A549 (cell line): ENCODE results near the gene RALGPS2. TPM values are rescaled to one million over a fixed set of nuclear protein-coding genes. Genes with fewer than 3 reads are reported as not detected.
A peak's percentile ranks its signal among the peaks of the same experiment; 100 is the strongest.

ENCODE experiments used
- ATAC-seq, 2 experiments: fragments of 200-7000 bp in 1 of 2; fragments of >200 bp in 1 of 2; cut with Nextera tagmentation in 1 of 2; cut with Tn5 transposase in 1 of 2; 3 replicates each; pipeline versions ENCODE4 v1.8.0 to v1.9.1; 2018 to 2020; ENCODE audit warnings: mild to moderate bottlenecking in 1 of 2, moderate library complexity in 1 of 2
- CTCF ChIA-PET: fragments of 300-600 bp; sonication (Branson Sonifier 250); formaldehyde crosslinking; extraction: SDS; loops from one replicate; lab custom pipeline; 2021; ENCODE audit warnings: antibody characterized with exemption, inconsistent platforms; lab: Yijun Ruan, JAX
- POLR2A ChIA-PET: fragments of 350-600 bp; formaldehyde crosslinking; extraction: SDS; loops from one replicate; lab custom pipeline; 2021; ENCODE audit warnings: antibody characterized with exemption, inconsistent platforms; lab: Yijun Ruan, JAX
- DNase-seq, 2 experiments: peaks; one replicate each; pipeline versions ENCODE4 v3.0.0 to v3.0.0-alpha.2; 2011 to 2016; ENCODE audit warnings: low read depth in 1 of 2, low spot score in 1 of 2
- FAIRE-seq: peaks from 2 replicates; lab custom pipeline; 2011; peaks lifted over from hg19 to GRCh38; lab: Jason Lieb, UNC
- H3K27ac ChIP-seq, 2 experiments: fragments of >200 bp; sonication (Bioruptor Twin); formaldehyde crosslinking; 3 replicates each; pipeline ENCODE4 v1.5.1; 2016 to 2017
- H3K4me1 ChIP-seq: fragments of >200 bp; sonication (Bioruptor Twin); formaldehyde crosslinking; 3 replicates; pipeline ENCODE4 v1.6.1; 2016
- H3K4me2 ChIP-seq: fragments of >200 bp; sonication (Bioruptor Twin); formaldehyde crosslinking; 3 replicates; pipeline ENCODE4 v1.6.1; 2016
- H3K4me3 ChIP-seq: fragments of >200 bp; sonication (Bioruptor Twin); formaldehyde crosslinking; 3 replicates; pipeline ENCODE4 v1.5.1; 2016
- H3K9me3 ChIP-seq: fragments of >200 bp; sonication (Bioruptor Twin); formaldehyde crosslinking; 3 replicates; pipeline ENCODE4 v1.6.1; 2016
- BCL3 ChIP-seq: fragments of >200 bp; sonication (Bioruptor Twin); formaldehyde crosslinking; IDR thresholded peaks from 3 replicates; pipeline ENCODE4 v1.6.1; 2016
- CEBPB ChIP-seq, 2 experiments: fragments of >200 bp in 1 of 2; sonication (Bioruptor Twin) in 1 of 2; formaldehyde crosslinking in 1 of 2; IDR thresholded peaks; 2 replicates each; pipeline ENCODE4 v1.6.1; 2012 to 2016
- E2F6 ChIP-seq: IDR thresholded peaks from 2 replicates; pipeline ENCODE4 v1.6.1; 2012; ENCODE audit warnings: low read depth, borderline replicate concordance
- FOSB ChIP-seq: fragments of 250-450 bp; sonication (Bioruptor Pico); IDR thresholded peaks from 2 replicates; pipeline ENCODE4 v1.5.0; 2020; ENCODE audit warnings: mild to moderate bottlenecking, moderate library complexity
- HDAC2 ChIP-seq: fragments of 200-600 bp; sonication (generic); IDR thresholded peaks from 2 replicates; pipeline ENCODE4 v1.6.1; 2016
- JUN ChIP-seq, 2 experiments: fragments of >200 bp; sonication (Bioruptor Twin); formaldehyde crosslinking; IDR thresholded peaks; 2 replicates in 1 of 2; 3 replicates in 1 of 2; pipeline ENCODE4 v1.6.1; 2016 to 2017
- JUNB ChIP-seq: fragments of >200 bp; sonication (Bioruptor Twin); formaldehyde crosslinking; IDR thresholded peaks from 2 replicates; pipeline ENCODE4 v1.6.1; 2016
- KDM5A ChIP-seq: fragments of 200-600 bp; sonication (generic); IDR thresholded peaks from 2 replicates; pipeline ENCODE4 v1.6.1; 2016; ENCODE audit warnings: antibody characterized with exemption, mild to moderate bottlenecking
- MAFK ChIP-seq: fragments of 450-650 bp; IDR thresholded peaks from 2 replicates; pipeline ENCODE4 v1.6.1; 2014; ENCODE audit not compliant: partially characterized antibody
- MAX ChIP-seq: IDR thresholded peaks from 2 replicates; pipeline ENCODE4 v1.6.1; 2012
- PHF8 ChIP-seq: fragments of 200-600 bp; sonication (generic); IDR thresholded peaks from 2 replicates; pipeline ENCODE4 v1.6.1; 2016; ENCODE audit warnings: low read depth, mild to moderate bottlenecking, antibody characterized with exemption, moderate library complexity, borderline replicate concordance
- POLR2A ChIP-seq: IDR thresholded peaks from 2 replicates; pipeline ENCODE4 v1.6.1; 2012; ENCODE audit warnings: mild to moderate bottlenecking, low read length
- RARB ChIP-seq: fragments of 250-450 bp; sonication (Bioruptor Pico); IDR thresholded peaks from 2 replicates; pipeline ENCODE4 v1.8.0; 2021; ENCODE audit warnings: mild to moderate bottlenecking, moderate library complexity
- RCOR1 ChIP-seq: fragments of 150-350 bp; IDR thresholded peaks from 2 replicates; pipeline ENCODE4 v1.6.1; 2014; ENCODE audit warnings: antibody characterized with exemption, low read length, low read depth
- USF2 ChIP-seq: fragments of 450-650 bp; IDR thresholded peaks from 2 replicates; pipeline ENCODE4 v1.6.1; 2014; ENCODE audit warnings: antibody characterized with exemption
- ZC3H11A ChIP-seq: fragments of 450-650 bp; IDR thresholded peaks from 2 replicates; pipeline ENCODE4 v1.6.1; 2014; ENCODE audit warnings: antibody characterized with exemption, mild to moderate bottlenecking
- ZSCAN20 ChIP-seq: fragments of 250-450 bp; sonication (Bioruptor Pico); IDR thresholded peaks from 2 replicates; pipeline ENCODE4 v1.8.0; 2022; ENCODE audit warnings: mild to moderate bottlenecking, moderate library complexity
- WGBS: methylation state at CpG from one replicate; pipeline ENCODE4 v1.1.6; 2017; ENCODE audit errors: missing lambda C conversion rate; 5-methylcytosine and 5-hydroxymethylcytosine counted together
- polyA minus RNA-seq: library from RNA; depleted of rRNA, polyadenylated mRNA; stranded (reverse); fragments of >200 nt; gene quantifications from 2 replicates; pipeline ENCODE4 v1.2.3, GENCODE V29; 2011; rRNA and poly(A)+ RNA removed
- polyA plus RNA-seq, 4 experiments: library from polyadenylated mRNA; depleted of rRNA in 3 of 4; stranded (reverse); fragments of >200 nt; fragmentation: RNase III in 1 of 4; extraction: RNeasy Plus Mini Kit Qiagen cat#74134 plus additional on column Dnase treatment in 1 of 4; gene quantifications; 2 replicates in 3 of 4; 3 replicates in 1 of 4; pipeline ENCODE4 v1.2.3, GENCODE V29; 2011 to 2017

RALGPS2 gene
- polyA plus RNA-seq (2011; rRNA removed) = 18.6 and 23.7 TPM in 2 replicates
- 2.9 and 3.7 TPM in 2 replicates for polyA plus RNA-seq (2012; cell fraction: cytosol; rRNA removed)
- polyA plus RNA-seq (2012; cell fraction: nucleus; rRNA removed) = 1.8 and 2.4 TPM in 2 replicates
- 10.2 to 11.8 TPM (median 10.5 TPM) in 3 replicates for polyA plus RNA-seq (2017; fragmentation: RNase III; extraction: RNeasy Plus Mini Kit Qiagen cat#74134 plus additional on column Dnase treatment)
- 14.1 and 15.9 TPM in 2 replicates for polyA minus RNA-seq

GRCh38 chr1:178724728-178725465 lies at the start of gene RALGPS2:
TSS of gene RALGPS2 (plus strand) at chr1:178725244. CDS start at chr1:178776765, 51,521 bp downstream.
- no peak for FAIRE-seq

GRCh38 chr1:178679237-178679636 lies 45.8 kb upstream of the RALGPS2 start:
- TF ChIP-seq RCOR1 (no peak), MAFK (peak; percentile 12), CEBPB (IDR thresholded peaks at IDR 0.05) (no peak)
- Histone ChIP-seq H3K4me1 (peaks cover 21% of the 10 kb centered on the region), H3K9me3 (no peaks in the 10 kb centered on the region), H3K4me3 (no peak overlapping the region), H3K27ac (no peak overlapping the region), H3K4me2 (no peak overlapping the region)
- DNase-seq = no peak
- ChIA-PET POLR2A (no interaction called here), CTCF (no interaction called here)
- WGBS = 55% methylated on average over 2 of the region's 2 CpGs
- FAIRE-seq = no peak
- no peak for ATAC-seq

More at GRCh38 chr1:178724728-178725465, at the start of gene RALGPS2:
- ChIA-PET POLR2A (interaction anchor here (0.7 to 2.3 kb wide), 4 partner anchors 14 to 182 kb away, joined by 3 to 12 read pairs (median 4); no protein-coding TSS in a partner anchor), CTCF (interaction anchor here (0.6 to 1.5 kb wide), 5 partner anchors 19 to 198 kb away, joined by 3 to 6 read pairs (median 3); no protein-coding TSS in a partner anchor)
- Histone ChIP-seq H3K27ac (peak within 1 kb of the TSS; percentile 82 to 90), H3K4me3 (peak within 1 kb of the TSS; percentile 90), H3K4me1 (peaks cover 21% of the 10 kb centered on the region), H3K9me3 (no peaks in the 10 kb centered on the region), H3K4me2 (peak within 1 kb of the TSS; percentile 99)
- TF ChIP-seq RARB (no peak), USF2 (no peak), E2F6 (0 out of 2 replicates have a peak, but pooled peaks have one; percentile 29), JUN (IDR thresholded peaks at IDR 0.05) (peak in 1 of 2 experiments; percentile 20; a peak in 1 of 5 replicates), MAFK (no peak), BCL3 (0 out of 3 replicates have a peak, but pooled peaks have one; percentile 40), MAX (peak; percentile 33), PHF8 (peak; percentile 59; the same call in 1 of the 2 replicates), POLR2A (peak; percentile 55), HDAC2 (no peak)
- peak; percentile 57 to 74 for DNase-seq
- peak; percentile 76 to 77 for ATAC-seq
- WGBS = 4% methylated on average over 15 of the region's 90 CpGs

GRCh38 chr1:178682429-178682828 lies 42.6 kb upstream of the RALGPS2 start:
- H3K4me2 ChIP-seq = peak overlapping the region; percentile 27; the same call in 2 of the 3 replicates
- no peak for ATAC-seq
- H3K27ac ChIP-seq = no peak overlapping the region
- WGBS = 17% methylated on average over 2 of the region's 2 CpGs
- POLR2A ChIA-PET = no interaction called here
- CTCF ChIA-PET = interaction anchor here (1.2 kb wide), 1 partner anchor 139 kb away, joined by 3 read pairs; no protein-coding TSS in a partner anchor
- H3K4me1 ChIP-seq = peaks cover 44% of the 10 kb centered on the region
- H3K9me3 ChIP-seq = no peaks in the 10 kb centered on the region
- TF ChIP-seq HDAC2 (no peak), KDM5A (no peak), FOSB (CRISPR knock-in tag) (no peak), ZSCAN20 (no peak), JUNB (no peak), ZC3H11A (no peak)
- no peak overlapping the region for H3K4me3 ChIP-seq
- DNase-seq = no peak
- no peak for FAIRE-seq
